ENCODE results near the gene GMDS.

Gene GMDS

DNA sequence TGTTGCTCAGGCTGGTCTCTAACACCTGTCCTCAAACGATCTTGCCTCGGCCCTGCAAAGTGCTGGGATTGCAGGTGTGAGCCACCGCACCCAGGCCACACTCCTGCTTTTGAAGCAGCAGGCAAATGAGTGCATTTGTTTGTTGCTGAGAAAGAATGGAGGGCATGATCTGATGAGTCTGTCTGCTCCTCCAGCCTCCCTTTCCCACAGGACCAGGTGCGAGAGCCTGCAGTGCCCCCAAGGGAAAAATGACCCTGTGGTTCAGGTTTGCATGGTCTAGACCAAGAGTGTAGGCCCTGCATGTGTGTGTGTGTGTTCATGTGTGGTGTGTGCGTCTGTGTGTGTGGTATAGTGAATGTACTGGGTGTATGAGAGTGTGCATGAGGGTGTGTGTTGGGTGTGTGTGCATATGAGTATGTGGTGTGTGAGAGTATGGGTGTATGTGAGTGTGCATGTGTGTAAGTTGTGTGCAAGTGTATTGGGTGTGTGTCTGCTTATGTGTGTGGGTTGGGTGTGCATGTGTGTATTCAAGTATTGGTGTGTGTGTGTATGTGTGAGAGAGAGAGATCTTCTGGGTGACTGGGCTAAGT is 658.4 kb downstream of the GMDS start:
- DNase-seq (ENCODE audit: low read depth) = no peak

DNA sequence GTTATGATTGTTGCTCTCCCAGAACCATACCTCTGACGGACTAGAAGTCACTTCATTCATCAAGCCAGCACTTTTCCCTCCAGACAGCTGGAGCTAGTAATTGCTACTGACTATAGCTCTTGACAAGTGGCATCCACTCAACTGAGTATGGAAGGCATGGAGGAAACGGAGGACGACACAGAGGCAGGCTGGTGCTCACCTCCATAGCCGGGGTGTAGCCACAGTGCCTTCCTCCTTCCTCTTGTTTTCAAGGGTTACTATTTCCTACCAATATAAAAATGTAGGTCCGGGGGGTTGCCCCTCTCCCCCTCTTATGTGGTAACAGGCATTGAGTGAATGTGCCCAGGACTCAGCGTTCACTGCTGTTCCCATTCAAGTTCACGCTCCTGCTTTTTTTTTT is 659.1 kb downstream of the GMDS start:
- DNase-seq (ENCODE audit: low read depth) = no peak

DNA sequence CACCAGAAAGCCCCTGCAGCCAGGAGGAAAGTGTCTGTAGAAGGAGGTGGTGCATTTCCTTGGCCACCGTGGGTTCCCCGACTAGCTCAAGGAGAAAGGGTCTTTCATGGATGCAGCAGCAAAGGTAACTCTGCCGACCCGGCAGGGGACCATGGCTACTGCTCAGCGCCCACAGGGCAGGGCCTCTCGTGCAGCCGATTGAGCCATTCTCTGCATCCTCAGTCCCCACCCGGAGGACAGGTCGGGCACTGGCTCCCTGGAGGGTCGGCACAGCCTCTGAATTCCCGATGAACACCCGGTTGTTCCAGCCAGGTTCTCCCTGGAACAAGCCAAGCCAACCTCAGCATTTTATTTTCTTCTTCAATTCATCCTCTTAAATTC is 659.7 kb downstream of the GMDS start:
- no peak for DNase-seq (ENCODE audit: low read depth)

DNA sequence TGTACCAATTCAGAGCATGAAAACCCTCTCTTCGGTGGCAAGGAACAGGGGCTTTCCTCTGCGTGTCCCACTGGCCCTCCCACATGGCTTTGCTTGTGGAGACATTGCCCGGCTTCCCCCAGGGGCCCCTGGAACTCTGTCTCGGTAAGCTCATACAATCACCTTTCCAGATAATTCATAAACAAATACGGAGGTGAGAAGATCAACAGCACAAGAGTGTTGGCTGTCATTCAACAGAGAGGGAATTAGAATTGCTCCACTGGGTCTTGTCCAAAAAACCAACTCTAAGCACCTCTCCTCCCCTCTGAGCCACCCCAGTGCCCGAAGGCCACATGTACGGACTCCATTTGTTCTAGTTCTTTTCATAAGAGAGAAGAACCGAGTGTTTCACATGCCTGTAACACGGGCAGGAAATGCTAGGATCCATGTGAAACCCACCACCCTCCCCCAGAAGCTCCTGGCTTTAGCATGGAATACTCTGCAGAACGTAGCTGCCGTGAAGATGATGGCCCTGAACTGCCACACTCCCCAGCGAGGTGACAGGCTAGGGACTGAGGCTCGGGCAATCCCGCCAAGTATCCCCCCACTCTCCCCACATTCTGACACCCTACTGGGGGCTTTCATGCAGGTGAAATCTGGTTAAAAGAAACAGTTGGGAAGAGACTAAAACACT is 660.3 kb downstream of the GMDS start:
- DNase-seq (ENCODE audit: low read depth) = no peak

DNA sequence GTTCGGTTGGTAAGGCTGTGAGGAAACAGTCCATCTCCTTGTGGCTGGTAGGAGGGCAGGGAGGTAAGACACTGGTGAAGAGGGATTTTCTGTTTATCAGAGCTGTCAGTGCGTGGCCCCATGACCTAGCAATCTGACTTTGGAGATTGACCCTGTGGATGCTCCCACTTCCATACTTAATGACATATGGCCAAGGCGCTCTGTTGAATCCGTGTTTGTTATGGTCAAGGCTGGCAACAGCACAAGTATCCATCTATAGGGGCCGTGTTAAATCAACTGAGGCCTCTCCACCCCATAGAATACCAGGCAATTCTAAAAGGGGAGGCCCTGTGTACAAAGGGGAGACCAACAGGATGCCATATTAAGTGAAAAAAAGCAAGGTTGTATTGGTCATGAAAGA is 661.3 kb downstream of the GMDS start:
- DNase-seq (ENCODE audit: low read depth) = no peak

DNA sequence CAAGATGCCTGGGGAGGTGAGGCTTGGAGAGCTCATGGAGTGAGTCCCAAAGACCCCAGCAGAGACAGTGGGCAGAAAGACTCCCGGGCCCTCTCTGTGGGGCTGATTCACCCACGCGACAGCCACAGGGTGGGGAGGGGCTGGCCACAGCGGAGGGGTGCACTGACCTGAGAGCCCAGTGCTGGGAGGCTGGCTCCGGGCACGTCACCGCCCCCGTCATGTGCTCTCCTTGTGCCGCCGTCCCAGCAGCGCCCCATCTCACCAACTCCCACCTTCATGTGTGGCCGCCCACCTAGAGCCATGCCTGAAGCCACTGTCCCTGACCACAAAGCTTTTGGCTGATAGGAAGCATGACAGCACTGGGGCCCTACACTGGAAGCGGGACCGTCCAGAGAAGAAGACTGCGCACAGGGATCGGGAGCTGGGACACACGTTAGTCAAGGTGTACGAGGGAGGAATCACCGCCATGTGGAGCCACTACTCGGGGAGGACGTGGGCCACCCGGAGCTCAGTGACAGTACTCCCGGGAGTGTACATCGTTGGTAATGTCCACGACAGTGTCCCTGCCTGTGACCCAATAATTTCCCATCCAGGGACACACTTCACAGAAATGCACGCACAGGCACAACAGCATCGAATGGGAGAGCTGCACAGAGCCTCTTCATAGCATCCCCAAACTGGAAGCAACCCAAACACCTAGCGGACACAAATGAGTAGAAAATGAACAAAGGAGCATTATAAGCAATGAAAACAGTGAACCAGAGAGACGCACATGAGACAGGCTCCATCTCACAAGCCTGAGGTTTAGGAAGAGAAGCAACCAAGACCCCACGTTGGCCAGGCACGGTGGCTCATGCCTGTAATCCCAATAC is 664.0 kb downstream of the GMDS start:
- no peak for DNase-seq (ENCODE audit: low read depth)

DNA sequence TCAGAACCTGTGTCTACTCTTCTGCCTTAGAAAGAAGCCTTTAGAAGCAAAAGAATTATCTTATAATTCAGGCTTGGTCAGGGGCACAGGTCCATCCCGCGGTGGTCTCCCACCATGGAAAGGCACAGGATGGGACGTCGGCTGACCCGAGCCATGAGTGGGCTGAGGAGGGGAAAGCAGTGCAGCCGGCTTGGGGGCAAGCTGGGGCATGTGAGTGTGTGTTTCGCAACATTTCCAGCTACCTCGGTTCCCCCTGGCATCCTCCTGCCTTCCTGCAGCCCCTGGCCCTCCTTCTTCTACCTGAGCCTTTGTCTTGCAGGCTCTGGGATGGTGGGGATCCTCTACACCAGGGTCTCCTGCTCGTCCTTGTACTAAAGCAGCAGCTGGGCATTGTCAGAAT is 664.8 kb downstream of the GMDS start:
- no peak for DNase-seq (ENCODE audit: low read depth)

DNA sequence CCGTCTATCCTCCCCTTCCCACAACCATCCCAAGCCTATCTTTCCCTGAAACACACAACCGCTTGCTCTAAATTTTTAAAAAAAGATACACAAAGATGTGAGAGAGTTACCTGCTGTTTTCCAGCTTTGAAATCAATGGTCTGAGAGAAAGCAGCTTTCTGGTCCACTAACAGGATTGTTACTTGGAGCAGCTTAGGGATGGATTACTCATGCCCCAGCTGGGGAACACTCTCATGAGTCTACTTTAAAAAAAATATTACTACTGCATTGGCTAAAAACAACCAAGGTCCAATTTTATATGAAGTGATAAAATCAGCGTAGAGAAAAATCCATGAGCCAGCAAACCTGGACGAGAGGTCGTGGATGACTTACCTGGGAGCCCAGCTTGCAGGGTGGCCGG is 665.3 kb downstream of the GMDS start:
- no peak for DNase-seq (ENCODE audit: low read depth)

DNA sequence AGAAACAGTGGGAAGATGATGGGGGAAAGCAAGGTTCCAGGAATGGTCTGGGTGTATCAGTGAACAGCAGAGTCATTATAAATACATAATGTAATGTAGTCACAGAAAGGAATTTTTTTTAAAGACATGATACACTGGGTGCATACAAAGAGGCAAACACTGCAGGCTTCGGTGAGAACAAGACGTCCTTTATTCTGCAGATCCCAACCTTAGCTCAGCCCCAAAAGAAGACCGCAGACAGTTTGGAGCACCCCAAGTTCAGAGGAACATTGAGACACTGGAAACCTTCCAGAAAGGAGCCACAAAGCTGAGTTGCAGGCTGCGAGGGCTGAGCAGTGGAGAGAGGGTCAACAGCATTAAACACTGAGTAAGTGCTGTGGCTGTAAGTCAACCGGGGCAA is 666.3 kb downstream of the GMDS start:
- no peak for DNase-seq (ENCODE audit: low read depth)

DNA sequence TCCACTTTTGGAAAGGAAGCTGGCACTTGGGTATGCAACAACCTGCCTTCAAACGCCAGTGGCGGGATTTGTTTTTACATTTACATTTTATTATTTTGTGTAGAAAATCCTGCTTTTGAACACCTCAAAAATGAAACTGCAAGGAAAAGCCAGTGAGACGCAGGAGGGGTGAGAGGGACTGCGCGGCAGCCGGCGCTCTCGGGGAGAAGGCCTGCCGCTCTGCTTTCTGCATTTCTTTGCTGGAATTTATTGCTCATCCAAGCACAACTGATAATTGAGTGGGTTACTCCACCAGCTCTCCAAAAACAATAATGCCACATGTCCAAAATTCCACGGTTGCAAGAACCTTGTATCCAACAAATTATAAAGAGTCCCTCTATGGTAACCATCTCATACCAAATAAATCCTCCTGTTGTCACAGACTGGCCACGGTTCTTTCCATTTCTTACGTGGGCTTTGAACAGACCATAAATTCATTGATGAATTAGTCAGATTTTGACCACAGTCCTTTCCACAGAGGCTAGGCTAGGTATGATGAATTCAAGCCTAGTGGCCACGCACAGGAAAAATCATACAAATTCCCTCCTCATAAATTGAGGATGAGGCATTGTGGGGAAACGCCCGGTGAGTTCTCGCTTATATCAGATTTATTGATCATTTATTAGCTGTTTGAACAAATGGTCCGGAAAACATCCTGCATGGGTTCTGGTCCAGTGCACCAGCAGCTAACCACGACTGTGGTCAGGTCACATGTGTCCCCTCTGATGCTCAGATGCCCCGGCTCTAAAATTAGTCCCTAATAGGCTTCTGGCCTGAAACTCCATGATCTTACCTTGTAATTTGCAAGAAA is 667.3 kb downstream of the GMDS start:
- DNase-seq (ENCODE audit: low read depth) = no peak

DNA sequence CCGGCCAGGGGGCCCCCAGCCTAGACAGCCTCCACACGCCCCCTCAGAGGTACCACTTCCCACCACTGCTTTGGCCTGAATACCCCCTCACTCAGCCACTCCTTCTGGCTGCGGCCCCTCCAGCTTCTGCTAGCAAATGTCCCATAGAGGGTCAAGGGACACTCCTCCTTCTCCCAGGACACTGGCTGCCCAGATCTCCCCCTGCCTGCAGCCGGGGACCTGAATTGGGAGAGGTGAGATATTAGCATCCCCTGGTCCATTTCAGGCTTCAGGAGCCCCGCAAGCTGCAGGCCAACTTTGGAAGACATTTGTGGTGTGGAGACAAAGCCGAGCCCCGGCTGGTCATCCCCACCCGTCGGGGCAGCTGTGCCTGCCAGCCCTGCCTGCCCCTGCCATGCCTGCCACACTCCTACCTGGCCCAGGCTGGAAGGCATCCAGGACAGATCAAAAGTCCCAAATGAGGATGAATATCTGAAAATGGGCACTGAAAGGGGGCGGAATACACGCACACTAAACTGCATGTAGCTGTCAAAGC is 668.2 kb downstream of the GMDS start:
- no peak for DNase-seq (ENCODE audit: low read depth)

DNA sequence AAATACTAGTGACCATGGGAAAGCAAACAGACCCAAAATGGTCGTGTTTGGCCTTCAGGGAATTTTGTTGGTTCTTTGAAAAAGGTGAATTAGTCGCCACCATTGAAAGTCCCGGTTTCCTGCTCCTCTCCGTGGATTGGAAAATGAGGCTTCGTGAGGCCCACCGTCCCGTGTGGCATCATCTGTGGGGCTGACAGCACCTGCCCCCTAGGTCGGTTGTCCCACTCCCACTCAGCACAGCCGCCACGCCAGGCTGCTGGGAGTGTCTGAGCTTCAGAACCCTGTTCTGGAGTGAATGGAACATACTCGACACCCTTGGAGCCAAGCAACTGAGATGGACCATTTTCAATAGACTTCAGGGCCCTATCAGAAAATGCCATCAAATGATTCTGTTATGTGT is 668.7 kb downstream of the GMDS start:
- DNase-seq (ENCODE audit: low read depth) = no peak

DNA sequence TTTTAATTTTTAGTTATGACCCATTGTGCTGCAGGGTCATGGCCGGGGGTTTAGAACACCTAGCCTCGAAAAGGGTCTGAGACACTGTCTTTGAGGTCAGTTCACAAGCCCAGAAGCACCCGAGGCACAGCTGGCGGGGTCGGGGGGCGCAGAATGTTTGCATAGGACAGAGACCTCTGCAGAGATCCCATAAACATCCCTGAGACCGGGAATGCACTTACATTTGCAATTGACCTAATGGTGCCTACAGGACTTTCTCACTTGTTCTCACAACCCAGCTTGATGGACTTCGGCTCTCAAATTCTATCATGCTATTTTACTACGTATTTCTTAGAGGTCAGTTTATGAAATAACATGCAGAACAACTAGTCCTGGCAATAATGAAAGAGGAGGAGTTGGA is 669.2 kb downstream of the GMDS start:
- DNase-seq (ENCODE audit: low read depth) = no peak

DNA sequence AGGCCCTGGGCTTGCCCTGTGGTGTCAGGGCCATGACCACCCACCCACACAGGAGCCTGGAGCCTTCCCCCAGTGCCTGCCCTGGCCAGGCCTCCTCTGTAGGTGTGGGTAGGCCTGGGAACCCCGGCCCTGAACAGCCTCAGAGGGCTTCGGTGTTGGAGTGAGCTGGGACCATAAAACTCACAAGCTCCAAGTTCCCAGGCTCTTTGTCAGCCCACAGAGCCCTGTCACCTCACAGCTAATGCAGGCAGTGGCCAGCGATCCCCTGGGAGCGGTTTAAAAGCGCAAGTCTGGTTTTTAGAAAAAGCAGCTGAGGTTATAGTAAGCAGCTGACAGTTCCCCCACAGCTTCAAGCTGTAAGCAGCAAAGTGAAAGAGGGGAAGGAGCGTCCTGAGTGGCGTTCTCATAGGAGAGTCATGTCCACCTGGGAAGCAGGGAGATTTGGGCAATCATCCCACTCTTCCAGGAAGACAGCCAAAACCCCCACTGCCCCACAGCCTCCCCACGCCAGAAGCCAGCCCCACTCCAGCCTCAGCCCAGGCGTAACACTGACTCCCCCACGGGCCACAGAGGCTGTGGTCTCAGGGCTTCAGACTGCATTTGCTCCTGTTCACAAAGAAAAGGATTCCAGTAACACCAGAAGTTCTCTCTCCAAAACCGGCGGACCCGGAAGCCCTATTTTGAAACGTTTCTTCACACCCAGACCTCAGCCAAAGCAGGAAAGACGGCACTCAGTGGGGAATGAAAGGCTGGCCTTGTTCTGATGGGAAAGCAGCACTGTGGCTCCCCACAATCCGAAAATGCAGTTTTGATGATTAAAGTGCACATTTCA is 670.0 kb downstream of the GMDS start:
- DNase-seq (ENCODE audit: low read depth) = no peak

DNA sequence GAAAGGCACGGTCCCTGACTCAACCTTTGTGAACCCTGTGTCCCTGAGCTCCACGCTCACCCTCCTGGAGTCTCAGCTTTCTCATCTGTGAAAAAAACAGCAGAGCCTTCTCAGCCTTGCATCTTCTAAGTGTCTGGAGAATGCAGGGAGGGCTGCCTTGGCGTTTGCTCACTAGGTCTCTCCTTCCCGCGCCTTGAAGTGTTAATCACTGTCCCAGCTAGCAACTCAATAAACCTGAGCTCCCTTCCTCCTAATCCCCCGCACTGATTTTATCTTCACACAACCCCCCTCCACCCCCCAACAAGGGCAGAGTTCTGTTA is 670.6 kb downstream of the GMDS start:
- no peak for DNase-seq (ENCODE audit: low read depth)

DNA sequence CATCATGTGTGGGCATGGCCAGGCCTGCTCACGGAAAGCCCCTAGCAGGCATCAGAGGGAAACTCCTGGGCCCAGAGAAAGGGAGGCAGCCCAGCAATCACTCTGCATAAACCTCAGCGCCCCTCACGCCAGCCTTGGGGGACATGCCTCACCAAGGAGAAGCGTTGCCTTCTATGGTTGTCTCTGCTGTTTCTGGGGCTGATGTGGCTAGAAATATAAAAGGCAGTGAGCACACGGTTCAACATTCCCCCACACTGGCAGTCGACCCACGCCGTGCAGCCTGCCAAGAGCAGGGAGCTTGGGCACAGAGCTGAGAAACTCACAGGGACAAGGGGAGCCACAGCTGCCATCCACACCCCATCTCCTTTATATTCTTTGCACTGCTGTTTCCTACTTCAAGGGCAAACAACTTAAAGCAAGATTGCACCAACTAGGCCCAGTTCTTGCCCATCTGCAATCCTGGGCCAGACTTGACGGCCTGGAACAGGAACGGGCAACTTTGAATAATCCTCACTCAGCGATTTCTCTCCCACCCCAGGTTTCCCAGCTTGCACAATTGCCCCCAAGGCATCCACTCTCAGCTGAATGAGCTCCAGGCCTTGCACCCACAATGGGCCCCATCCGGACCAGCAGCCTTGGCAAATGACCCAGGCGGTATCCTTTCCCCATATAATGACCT is 671.2 kb downstream of the GMDS start:
- DNase-seq (ENCODE audit: low read depth) = no peak
